IPS DF 4.7 (cell line): ENCODE results near the gene CACNA1A.
"Not testable (repeated sequence)": the region's sequence is repeated elsewhere in the genome, so short reads cannot be mapped to it uniquely, and the experiment has no call there.

ENCODE experiments used
- DNase-seq: peaks from one replicate; pipeline ENCODE4 v3.0.0-alpha.2; 2013; ENCODE audit warnings: low spot score; ENCODE audit errors: extremely low read depth

Gene CACNA1A

DNA sequence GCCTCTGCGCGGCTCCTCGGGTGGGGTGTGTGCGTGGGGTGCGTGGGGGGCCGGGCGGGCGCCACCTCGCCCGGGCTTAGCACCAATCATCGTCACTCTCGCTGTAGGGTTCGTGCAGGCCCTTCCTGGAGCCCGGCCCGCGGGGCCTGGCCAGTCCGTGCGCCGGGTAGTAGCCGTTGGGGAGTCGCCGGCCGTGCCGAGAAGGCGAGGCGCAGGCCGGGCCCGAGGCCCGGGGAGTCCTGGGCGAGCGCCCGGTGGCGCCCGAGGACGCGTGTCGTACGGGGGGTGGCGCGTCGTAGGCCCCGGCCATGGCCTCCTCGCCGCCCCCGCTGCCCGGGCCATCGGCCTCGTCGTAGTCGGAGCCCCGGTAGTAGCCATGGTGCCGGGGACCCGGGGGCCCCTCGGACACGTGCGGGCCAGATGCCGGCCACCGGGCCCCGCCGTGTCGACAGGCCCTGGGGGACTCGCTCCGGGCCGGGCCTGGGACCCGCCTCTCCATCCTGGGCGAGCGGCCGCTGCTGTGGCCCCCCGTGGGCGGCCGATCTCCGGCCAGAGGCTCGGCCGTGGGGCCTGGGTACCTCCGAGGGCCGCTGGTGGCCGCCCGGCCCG lies 298.9 kb downstream of the CACNA1A start:
- no peak for DNase-seq

DNA sequence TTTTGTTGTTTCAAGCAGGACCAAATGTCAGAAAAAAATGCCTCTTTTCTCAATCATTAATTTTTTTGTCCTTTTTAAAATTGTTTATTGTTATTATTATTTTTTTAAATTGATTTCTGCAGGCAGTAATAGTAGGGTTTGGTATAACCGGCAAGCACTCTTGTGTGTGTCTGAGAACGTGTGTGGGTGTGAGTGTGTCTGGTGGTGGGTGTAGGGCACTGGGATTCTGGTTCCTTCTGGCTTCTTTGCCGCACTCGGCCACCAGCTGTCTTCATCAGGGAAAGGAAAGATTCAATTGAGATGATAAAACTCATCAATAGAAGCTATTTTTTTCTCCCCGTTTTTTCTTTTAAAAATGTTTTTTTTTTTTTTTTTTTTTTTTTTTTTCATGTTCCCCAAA lies 299.7 kb downstream of the CACNA1A start:
- no peak for DNase-seq

DNA sequence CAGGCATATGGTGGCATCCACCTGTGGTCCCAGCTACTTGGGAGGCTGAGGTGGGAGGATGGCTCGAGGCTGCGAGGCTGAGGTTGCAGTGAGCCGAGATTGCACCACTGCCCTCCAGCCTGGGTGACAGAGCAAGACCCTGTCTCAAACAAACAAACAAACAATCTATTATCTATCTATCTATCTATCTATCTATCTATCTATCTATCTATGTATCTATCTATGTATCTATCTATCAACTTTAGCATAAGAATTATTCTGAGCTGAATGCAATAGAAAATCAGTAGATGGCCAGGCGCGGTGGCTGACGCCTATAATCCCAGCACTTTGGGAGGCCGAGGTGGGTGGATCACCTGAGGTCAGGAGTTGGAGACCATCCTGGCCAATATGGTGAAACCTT lies 304.2 kb downstream of the CACNA1A start:
- not testable (repeated sequence) for DNase-seq

DNA sequence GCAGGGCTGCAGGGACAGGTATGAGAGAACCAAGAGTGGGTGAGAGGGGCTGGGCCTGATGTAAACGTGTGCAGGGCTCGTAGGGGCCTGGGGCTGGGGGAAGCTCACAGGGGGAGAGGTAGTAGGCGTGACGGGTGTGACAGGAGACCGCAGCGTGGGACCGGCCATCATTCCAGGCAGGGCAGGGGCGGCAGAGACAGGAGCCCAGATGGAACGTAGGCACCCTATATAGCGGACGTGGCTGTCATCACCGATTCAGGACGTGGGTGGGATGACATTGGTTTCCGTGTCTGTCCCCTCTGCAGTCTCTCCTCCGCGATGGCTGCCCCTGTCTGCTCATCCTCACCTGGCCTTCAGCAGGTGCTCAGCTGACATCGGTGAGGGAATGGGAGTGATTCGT lies 307.6 kb downstream of the CACNA1A start:
- no peak for DNase-seq

DNA sequence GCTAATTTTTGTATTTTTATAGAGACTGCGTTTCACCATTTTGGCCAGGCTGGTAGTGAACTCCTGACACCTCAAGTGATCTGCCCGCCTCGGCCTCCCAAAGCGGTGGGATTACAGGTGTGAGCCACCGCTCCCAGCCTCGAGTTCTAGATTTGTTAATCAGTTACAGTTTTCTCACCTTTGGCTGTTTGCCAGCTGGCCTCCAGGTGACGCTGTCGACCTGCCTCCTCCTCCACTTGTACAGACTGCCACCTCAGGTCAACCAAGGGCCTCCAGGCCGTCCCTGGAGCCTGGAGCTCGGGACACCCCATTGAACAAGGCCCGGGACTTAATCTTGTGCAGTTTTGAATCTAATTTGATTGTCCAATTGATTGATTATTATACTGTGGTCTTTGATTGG lies 310.6 kb downstream of the CACNA1A start:
- peak; percentile 62 for DNase-seq

DNA sequence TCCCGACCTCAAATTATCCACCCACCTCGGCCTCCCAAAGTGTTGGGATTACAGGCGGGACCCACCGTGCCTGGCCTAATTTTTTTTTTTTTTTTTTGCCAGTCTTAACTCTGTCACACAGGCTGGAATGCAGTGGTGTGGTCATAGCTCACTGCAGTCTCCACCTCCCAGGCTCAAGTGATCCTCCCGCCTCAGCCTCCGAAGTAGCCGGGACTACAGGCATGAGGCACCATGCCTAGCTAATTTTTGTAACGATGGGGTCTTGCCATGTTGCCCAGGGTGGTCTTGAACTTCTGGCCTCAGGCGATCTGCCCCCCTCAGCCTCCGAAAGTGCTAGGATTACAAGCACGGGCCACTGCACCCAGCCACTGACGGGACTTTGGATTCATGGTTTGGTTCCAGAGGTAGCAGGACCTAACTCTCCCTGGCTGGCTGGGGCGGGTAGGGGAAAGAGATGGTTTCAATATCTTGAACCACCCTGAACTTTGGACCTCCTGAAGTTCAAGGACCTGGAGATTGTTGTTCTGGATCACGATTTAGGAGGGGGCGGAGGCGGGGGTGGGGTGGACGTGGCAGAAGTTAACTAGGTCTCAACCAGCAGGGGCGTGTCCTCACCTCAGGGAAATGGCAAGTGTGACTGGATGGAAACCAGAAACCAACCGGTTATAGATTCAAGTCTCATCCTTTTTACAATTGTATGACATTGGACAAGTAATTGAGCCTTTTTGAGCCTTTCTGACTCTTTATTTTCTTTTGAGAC lies 315.3 kb downstream of the CACNA1A start:
- DNase-seq: no peak

DNA sequence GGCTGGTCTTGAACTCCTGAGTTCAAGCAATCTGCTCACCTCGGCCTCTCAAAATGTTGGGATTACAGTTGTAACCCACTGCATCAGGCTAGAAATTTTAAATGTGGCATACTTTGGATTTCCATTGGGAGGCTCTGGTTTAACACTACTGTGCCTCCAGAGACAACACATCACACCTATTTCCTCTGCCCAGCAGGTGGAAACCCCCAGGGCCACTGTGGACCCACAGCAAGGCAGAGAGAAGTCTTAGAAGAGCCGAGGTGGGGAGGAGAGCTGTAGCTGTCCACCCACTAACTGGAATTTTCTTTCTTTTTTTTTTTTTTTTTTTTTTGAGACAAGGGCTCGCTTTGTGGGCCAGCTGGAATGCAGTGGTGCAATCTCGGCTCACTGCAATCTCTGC lies 316.7 kb downstream of the CACNA1A start:
- no peak for DNase-seq

DNA sequence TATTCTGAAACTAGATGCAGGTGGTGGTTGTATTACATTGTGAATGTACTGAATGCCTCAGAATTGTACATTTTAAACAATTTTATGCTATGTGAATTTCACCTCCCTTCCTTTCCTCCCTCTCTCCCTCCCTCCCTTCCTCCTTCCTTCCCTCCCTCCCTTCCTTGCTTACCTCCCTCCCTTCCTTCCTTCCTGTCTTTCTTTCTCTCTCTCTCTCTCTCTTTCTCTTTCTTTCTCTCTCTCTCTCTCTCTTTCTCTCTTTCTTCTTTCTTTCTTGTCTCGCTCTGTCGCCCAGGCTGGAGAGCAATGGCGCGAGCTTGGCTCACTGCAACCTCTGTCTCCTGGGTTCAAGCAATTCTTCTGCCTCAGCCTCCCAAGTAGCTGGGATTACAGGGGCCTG lies 318.9 kb downstream of the CACNA1A start:
- DNase-seq: no peak

DNA sequence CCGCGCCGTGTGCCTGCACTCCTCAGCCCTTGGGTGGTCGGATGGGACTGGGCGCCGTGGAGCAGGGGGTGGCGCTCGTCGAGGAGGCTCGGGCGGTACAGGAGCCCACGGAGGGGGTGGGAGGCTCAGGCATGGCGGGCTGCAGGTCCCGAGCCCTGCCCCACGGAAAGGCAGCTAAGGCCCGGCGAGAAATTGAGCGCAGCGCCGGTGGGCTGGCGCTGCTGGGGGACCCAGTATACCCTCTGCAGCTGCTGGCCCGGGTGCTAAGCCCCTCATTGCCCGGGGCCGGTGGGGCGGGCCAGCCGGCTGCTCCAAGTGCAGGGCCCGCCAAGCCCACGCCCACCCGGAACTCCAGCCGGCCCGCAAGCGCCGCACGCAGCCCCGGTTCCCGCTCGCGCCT lies 319.6 kb downstream of the CACNA1A start:
- DNase-seq: not testable (repeated sequence)

DNA sequence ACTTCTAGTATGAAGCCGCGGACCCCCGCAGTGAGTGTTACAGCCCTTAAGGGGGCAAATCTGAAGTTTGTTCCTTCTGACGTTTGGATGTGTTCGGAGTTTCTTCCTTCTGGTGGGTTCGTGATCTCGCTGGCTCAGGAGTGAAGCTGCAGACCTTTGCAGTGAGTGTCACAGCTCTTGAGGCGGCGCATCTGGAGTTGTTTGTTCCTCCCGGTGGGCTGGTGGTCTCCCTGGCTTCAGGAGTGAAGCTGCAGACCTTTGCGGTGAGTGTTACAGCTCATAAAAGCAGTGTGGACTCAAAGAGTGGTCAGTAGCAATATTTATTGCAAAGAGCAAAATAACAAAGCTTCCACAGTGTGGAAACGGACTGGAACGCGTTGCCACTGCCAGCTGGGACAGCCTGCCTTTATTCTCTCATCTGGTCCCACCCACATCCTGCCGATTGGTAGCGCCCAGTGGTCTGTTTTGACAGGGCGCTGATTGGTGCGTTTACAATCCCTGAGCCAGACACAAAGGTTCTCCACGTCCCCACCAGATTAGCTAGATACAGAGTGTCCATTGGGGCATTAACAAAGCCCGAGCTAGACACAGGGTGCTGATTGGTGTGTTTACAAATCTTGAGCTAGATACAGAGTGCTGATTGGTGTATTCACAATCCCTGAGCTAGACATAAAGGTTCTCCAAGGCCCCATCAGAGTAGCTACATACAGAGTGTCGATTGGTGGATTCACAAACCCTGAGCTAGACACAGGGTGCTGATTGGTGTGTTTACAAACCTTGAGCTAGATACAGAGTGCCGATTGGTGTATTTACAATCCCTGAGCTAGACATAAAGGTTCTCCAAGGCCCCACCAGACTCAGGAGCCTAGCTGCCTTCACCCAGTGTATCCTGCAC lies 320.3 kb downstream of the CACNA1A start:
- DNase-seq: not testable (repeated sequence)

DNA sequence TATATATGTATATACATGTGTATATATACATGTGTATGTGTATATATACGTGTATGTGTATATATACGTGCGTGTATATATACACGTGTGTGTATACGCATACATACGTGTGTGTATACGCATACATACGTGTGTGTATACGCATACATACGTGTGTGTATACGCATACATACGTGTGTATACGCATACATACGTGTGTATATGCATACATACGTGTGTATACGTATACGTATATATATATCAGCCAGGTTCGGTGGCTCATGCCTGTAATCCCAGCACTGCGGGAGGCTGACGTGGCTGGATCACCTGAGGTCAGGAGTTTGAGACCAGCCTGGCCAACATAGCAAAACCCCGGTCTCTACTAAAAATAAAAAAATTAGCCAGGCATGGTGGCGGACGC lies 321.4 kb downstream of the CACNA1A start:
- DNase-seq: not testable (repeated sequence)

DNA sequence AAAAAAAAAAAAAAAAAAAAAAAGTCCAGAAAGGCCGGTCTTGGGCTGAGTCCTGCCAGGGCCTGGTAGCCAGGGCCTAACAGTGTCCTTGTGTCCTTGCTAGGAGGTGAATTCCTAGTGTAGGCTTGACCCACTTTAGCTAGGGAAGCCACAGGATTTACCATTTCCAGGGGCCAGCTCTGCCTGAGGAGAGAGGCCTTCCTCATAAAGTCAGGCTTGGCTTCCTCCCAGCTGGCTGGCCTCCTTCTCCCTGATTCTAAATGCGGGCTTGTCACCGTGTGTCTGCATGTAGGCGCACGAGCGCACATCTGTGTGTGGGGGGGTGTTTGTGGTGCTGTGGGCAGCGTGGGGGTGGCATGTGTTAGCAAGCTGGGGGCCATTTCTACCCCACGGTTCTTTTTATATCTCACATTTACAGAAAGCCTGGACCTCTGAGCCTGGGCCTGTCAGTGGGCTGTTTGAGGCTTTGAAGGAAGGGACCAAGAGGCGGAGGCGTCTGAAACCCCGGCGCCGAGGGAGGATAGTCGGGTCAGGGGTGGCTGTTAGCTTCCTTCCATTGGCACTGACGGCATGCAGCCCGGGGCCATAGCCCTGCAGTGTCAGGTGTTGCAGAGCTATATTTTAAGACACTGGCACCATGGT lies 324.4 kb downstream of the CACNA1A start:
- DNase-seq: no peak

DNA sequence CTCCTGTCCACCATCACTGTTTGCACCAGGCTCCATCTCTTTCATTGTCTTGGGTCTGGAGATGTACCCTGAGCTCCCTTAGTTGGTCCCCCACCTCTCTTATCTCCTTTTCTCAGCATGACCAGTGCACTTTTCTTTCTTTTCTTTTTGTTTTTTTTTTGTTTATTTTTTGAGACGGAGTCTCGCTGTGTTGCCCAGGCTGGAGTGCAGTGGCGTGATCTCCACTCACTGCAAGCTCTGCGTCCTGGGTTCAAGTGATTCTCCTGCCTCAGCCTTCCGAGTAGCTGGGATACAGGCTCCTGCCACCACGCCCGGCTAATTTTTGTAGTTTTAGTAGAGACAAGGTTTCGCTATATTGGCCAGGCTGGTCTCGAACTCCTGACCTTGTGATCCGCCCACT lies 328.0 kb downstream of the CACNA1A start:
- DNase-seq: not testable (repeated sequence)

DNA sequence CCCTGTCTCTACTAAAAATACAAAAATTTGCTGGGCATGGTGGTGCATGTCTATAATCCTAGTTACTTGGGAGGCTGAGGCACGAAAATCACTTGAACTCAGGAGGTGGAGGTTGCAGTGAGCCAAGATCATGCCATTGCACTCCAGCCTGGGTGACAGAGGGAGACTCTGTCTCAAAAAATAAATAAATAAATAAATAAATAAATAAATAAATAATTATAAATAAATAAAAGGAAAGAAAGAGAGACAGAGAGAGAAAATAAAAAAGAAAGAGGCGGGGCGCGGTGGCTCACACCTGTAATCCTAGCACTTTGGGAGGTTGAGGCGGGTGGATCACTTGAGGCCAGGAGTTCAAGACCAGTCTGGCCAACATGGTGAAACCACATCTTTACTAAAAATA lies 328.7 kb downstream of the CACNA1A start:
- not testable (repeated sequence) for DNase-seq

DNA sequence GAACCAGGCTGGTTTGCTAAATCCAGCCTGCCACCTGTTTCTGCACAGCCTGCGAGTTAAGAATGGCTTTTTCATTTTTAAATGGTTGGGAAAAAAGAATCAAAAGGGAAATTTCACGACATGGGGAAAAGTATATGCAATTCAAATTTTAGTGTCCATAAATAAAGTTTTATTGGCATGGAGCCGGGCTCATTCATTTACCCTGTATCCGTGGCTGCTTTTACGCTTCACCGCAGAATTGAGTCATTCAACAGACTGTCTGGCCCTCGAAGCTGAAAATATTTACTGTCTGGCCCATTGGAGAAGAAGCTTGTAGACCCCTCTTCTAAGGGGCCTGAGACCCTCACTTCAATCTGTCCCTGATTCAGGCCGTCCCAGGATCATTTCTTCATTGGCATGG lies 329.9 kb downstream of the CACNA1A start:
- DNase-seq: no peak

DNA sequence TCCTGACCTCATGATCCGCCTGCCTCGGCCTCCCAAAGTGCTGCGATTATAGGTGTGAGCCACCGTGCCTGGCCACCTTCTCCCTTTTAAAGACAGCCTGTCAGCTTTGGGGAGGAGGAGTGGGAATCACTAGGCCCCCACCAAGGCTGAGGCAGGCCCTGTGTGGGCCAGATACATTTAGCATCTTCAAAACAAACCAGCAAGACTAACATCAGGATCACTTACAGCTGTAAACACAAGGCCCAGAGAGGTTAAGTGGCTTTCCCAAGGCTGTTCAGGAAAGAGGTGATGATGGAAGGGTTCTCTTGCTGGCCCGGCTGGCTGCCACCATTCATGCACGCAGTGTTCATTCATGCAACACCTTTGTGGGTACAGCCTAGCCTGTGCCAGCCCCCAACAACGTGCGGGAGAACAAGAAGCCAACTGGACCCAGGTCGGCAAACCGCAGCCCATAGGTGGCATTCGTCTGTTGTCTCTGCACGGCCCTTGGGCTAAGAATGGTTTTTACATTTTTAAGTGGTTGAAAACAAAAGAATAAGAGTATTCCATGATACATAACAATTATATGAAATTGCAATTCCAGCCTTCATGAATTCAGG lies 333.0 kb downstream of the CACNA1A start:
- no peak for DNase-seq

DNA sequence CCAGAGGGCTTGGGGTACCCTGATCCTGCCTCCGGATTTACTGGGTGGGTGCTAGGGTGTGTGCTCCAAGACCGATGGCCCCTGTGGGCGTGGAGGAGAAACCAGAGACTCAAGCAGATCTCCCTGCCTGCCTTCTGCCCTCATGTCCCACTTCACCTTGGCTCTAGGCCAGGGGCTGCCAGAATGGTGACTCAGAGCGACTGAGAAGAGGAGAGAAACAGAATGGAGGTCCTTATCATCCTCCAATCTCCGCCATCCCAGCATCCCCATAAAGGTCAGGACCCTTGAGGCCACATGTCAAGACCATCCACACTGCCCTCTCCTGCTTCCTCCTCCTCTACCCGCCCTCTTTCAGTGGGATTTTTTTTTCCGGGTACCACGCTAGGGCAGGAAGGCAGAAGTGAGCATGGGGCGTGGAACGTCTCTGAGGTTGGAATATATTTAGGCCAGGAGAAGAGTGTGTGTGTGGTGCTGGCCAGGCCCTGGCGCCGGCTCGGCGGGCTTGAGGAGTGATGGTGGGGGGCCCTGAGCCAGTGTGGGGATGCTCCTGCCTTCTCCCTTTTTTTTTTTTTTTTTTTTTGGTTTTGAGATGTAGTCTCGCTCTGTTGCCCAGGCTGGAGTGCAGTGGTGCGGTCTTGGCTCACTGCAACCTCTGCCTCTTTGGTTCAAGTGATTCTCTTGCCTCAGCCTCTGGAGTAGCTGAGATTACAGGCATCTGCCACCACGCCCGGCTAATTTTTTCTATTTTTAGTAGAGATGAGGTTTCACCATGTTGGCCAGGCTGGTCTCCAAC lies 333.7 kb downstream of the CACNA1A start:
- no peak for DNase-seq

DNA sequence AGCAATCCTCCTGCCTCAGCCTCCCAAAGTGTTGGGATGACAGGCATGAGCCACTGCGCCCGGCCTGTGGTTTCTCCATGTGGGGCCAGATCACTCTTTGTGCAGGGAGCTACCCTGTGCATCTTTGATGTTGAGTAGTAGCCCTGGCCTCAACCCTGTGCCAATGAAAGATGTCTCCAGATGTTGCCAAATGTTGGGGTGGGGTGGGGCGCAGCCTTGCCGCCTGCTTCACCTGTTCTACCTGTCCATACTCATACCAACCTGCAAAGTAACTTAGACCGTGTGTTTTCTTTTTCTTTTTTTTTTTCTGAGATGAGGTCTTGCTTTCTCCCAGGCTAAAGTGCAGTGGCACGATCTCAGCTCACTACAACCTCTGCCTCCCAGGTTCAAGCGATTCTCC lies 335.1 kb downstream of the CACNA1A start:
- DNase-seq: no peak

DNA sequence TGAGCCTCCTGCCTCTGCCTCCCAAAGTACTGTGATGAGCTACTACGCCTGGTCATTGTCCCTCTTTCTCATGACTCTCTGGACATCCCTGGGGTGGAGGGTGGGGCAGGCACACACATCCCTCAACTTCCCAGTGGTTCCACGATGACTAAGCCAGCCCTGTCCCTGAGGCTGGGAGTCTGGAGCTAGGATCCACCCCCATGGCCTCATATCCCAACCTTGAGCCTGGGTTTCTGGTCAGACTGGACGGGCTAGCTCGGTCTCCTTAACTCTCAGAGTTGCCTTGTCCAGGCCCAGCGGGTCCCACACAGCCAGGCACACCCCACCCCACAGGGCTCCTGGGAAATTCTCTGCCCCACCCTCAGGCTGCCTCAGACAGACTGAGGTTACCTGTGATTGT lies 336.5 kb downstream of the CACNA1A start:
- DNase-seq: no peak

DNA sequence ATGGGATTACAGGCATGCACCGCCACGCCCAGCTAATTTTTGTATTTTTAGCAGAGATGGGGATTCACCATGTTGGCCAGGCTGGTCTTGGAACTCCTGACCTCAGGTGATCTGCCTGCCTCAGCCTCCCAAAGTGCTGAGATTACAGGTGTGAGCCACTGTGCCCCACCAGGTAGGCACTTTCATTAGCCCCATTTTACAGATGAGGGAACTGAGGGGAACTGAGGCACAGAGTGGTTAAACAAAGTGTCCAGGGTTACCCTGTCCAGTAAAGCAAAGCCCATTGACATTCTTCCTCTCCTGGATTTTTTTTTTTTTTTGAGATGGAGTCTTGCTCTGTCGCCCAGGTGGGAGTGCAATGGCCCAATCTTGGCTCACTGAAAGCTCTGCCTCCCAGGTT lies 340.1 kb downstream of the CACNA1A start:
- not testable (repeated sequence) for DNase-seq
